Measurements from ENCODE around the gene WNT11. TPM values are rescaled to one million over a fixed set of nuclear protein-coding genes. Genes with fewer than 3 reads are reported as not detected.

Gene WNT11
- total and polyA plus RNA-seq, 12 donors: 3.8 to 88.2 (median 32.3) TPM

DNA sequence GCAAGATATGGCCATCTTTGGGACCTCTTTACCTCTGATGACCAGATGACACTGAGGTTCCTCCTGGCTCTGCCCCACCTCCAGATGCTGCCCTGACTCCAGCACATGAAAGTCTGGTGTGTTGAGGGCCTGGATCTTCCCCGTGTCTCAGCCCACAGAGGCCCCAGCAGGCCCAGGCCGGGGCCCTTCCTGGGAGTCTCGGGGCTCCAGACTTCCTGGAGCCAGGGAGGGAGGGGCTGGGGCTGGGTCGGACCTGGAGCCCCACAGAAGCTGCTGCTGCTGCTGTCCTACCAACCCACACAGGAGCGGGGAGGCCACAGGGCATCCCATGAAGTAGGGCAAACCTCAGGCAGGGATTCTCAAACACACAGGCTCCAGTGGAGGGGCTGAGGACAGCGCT lies 32.2 kb upstream of the WNT11 start:
- H3K27me3 ChIP-seq: no peaks in the 10 kb centered on the region
- TF ChIP-seq POLR2A (IDR thresholded peaks at IDR 0.05) (no peak), CTCF (IDR thresholded peaks at IDR 0.05) (no peak)
- no peaks in the 10 kb centered on the region for H3K9me3 ChIP-seq (replicated peaks in 1 of 3)
- DNase-seq: no peak
- intact Hi-C loops (cut with DNase I): no loop called here
- H3K4me3 ChIP-seq: no peak overlapping the region
- H3K27ac ChIP-seq: no peak overlapping the region
- no peaks in the 10 kb centered on the region for H3K36me3 ChIP-seq (replicated peaks in 1 of 2)
- 73 to 100% (median 88%) methylated on average over 2 to 6 of the region's 6 CpGs for WGBS, 4 donors
- peaks cover 7 to 20% of the 10 kb centered on the region in 2 donors for H3K4me1 ChIP-seq (replicated peaks in 1 of 2)

GRCh38 chr11:76237914-76238313 lies 31.6 kb upstream of the WNT11 start:
- Histone ChIP-seq H3K4me3 (no peak overlapping the region), H3K4me1 (replicated peaks in 1 of 2) (peaks cover 7 to 23% of the 10 kb centered on the region in 2 donors), H3K27ac (no peak overlapping the region), H3K9me3 (replicated peaks in 1 of 3) (no peaks in the 10 kb centered on the region), H3K36me3 (replicated peaks in 1 of 2) (no peaks in the 10 kb centered on the region), H3K27me3 (no peaks in the 10 kb centered on the region)
- TF ChIP-seq POLR2A (IDR thresholded peaks at IDR 0.05) (no peak), CTCF (IDR thresholded peaks at IDR 0.05) (no peak)
- no peak for DNase-seq
- intact Hi-C loops (cut with DNase I): no loop called here

DNA sequence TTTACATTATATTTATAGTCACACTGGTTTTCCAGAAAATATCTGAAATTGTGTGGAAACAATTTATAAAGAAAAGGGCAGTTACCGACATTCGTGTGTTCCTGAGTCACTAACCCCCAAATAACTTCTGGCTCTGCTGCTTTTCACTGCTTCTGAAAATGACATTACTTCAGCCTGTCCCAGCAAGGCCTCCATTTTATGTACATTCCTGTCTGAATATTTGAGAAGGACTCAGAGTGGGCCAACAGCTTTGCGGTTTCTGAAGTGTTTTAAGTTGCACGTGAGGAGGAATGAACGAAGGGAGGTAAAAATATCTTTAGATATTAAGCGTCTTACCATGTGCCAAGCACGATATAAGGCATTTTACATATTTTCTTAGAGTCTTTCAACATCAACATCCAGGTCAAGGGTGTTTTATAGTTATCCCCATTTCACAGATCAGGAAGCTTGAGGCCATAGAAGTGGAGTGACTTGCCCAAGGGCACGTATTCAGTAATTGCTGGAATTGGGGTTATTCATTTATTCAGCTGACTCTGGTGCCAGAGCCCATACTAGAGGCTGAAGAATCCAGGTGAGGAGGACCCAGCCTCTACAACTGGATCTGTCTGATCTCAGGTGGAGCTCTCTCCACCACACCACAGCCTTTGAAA lies 30.8 kb upstream of the WNT11 start:
- H3K9me3 ChIP-seq (replicated peaks in 1 of 3): no peaks in the 10 kb centered on the region
- H3K4me1 ChIP-seq (replicated peaks in 1 of 2): peaks cover 7 to 23% of the 10 kb centered on the region in 2 donors
- peak overlapping the region in 1 of 5 donors; percentile 95 for H3K27ac ChIP-seq
- WGBS, 4 donors: 83 to 87% (median 85%) methylated on average over 8 of the region's 8 CpGs
- H3K27me3 ChIP-seq: no peaks in the 10 kb centered on the region
- TF ChIP-seq CTCF (IDR thresholded peaks at IDR 0.05) (no peak), POLR2A (IDR thresholded peaks at IDR 0.05) (no peak)
- no peaks in the 10 kb centered on the region for H3K36me3 ChIP-seq (replicated peaks in 1 of 2)
- no peak overlapping the region for H3K4me3 ChIP-seq
- no peak for DNase-seq
- intact Hi-C loops (cut with DNase I): no loop called here

GRCh38 chr11:76236092-76236999 lies 30.0 kb upstream of the WNT11 start:
- no peak for TF ChIP-seq POLR2A (IDR thresholded peaks at IDR 0.05)
- TF ChIP-seq CTCF (IDR thresholded peaks at IDR 0.05): no peak
- H3K36me3 ChIP-seq (replicated peaks in 1 of 2): no peaks in the 10 kb centered on the region
- peaks cover 7 to 23% of the 10 kb centered on the region in 2 donors for H3K4me1 ChIP-seq (replicated peaks in 1 of 2)
- H3K9me3 ChIP-seq (replicated peaks in 1 of 3): no peaks in the 10 kb centered on the region
- WGBS, 4 donors: 3 to 8% (median 3%) methylated on average over 16 to 44 of the region's 44 CpGs
- peak overlapping the region; percentile 37 to 80 (median 54) for H3K4me3 ChIP-seq
- peak overlapping the region; percentile 43 to 95 (median 80) for H3K27ac ChIP-seq
- intact Hi-C loops (cut with DNase I): no loop called here
- peak in 4 of 7 donors; percentile 71 to 78 (median 72) for DNase-seq
- H3K27me3 ChIP-seq: no peaks in the 10 kb centered on the region

Measured in adrenal gland (tissue), 12 donors.